HEK293T (cell line): ENCODE measurements around the gene MGRN1.

ENCODE experiments used
- CTCF ChIA-PET: fragments of 350-600 bp; formaldehyde crosslinking; extraction: SDS; loops from one replicate; lab custom pipeline; 2021; ENCODE audit warnings: antibody characterized with exemption, inconsistent platforms; lab: Yijun Ruan, JAX
- POLR2A ChIA-PET: fragments of 350-600 bp; formaldehyde crosslinking; extraction: SDS; loops from one replicate; lab custom pipeline; 2020; ENCODE audit warnings: antibody characterized with exemption, inconsistent platforms; lab: Yijun Ruan, JAX
- DNase-seq: peaks from one replicate; pipeline ENCODE4 v3.0.0; 2012; ENCODE audit warnings: mixed read lengths; ENCODE audit errors: extremely low spot score
- ARNT ChIP-seq: fragments of 450-650 bp; IDR thresholded peaks from 2 replicates; pipeline ENCODE4 v1.6.1; 2017; ENCODE audit warnings: mild to moderate bottlenecking
- BHLHE40 ChIP-seq: fragments of 450-650 bp; IDR thresholded peaks from 2 replicates; pipeline ENCODE4 v1.6.1; 2016; ENCODE audit warnings: mild to moderate bottlenecking, moderate library complexity, borderline replicate concordance
- CTBP1 ChIP-seq: fragments of 450-650 bp; IDR thresholded peaks from 2 replicates; pipeline ENCODE4 v1.6.1; 2016; ENCODE audit warnings: borderline replicate concordance
- ELF4 ChIP-seq: fragments of 450-650 bp; IDR thresholded peaks from 2 replicates; pipeline ENCODE4 v1.6.1; 2017; ENCODE audit warnings: antibody characterized with exemption
- FOXA1 ChIP-seq: fragments of 450-650 bp; IDR thresholded peaks from 2 replicates; pipeline ENCODE4 v1.6.1; 2016; ENCODE audit warnings: mild to moderate bottlenecking
- FOXK2 ChIP-seq: fragments of 450-650 bp; IDR thresholded peaks from 2 replicates; pipeline ENCODE4 v1.6.1; 2016; ENCODE audit warnings: mild to moderate bottlenecking
- FOXM1 ChIP-seq: fragments of 450-650 bp; IDR thresholded peaks from 2 replicates; pipeline ENCODE4 v1.6.1; 2017; ENCODE audit warnings: mild to moderate bottlenecking, borderline replicate concordance
- HDGF ChIP-seq: fragments of 450-650 bp; IDR thresholded peaks from 2 replicates; pipeline ENCODE4 v1.6.1; 2017; ENCODE audit warnings: antibody characterized with exemption, borderline replicate concordance
- L3MBTL2 ChIP-seq: fragments of 450-650 bp; conservative IDR thresholded peaks from 2 replicates; pipeline ENCODE4 v1.6.1; 2016; ENCODE audit warnings: mild to moderate bottlenecking
- LEF1 ChIP-seq: fragments of 450-650 bp; IDR thresholded peaks from 2 replicates; pipeline ENCODE4 v1.6.1; 2017; ENCODE audit warnings: mild to moderate bottlenecking, borderline replicate concordance
- NFRKB ChIP-seq: fragments of 450-650 bp; IDR thresholded peaks from 2 replicates; pipeline ENCODE4 v1.6.1; 2016; ENCODE audit warnings: mild to moderate bottlenecking, moderate library complexity
- SP1 ChIP-seq: fragments of 450-650 bp; IDR thresholded peaks from 2 replicates; pipeline ENCODE4 v1.6.1; 2017
- SUZ12 ChIP-seq: fragments of 450-650 bp; IDR thresholded peaks from 2 replicates; pipeline ENCODE4 v1.6.1; 2016; ENCODE audit warnings: mild to moderate bottlenecking
- TARDBP ChIP-seq: fragments of 450-650 bp; IDR thresholded peaks from 2 replicates; pipeline ENCODE4 v1.6.1; 2016
- ZNF384 ChIP-seq: fragments of 450-650 bp; IDR thresholded peaks from 2 replicates; pipeline ENCODE4 v1.6.1; 2016
- TF ChIP-seq, protein P1 (sequence below): fragments of 450-650 bp; IDR thresholded peaks from 2 replicates; pipeline ENCODE4 v1.6.1; 2016

The MGRN1 gene

DNA sequence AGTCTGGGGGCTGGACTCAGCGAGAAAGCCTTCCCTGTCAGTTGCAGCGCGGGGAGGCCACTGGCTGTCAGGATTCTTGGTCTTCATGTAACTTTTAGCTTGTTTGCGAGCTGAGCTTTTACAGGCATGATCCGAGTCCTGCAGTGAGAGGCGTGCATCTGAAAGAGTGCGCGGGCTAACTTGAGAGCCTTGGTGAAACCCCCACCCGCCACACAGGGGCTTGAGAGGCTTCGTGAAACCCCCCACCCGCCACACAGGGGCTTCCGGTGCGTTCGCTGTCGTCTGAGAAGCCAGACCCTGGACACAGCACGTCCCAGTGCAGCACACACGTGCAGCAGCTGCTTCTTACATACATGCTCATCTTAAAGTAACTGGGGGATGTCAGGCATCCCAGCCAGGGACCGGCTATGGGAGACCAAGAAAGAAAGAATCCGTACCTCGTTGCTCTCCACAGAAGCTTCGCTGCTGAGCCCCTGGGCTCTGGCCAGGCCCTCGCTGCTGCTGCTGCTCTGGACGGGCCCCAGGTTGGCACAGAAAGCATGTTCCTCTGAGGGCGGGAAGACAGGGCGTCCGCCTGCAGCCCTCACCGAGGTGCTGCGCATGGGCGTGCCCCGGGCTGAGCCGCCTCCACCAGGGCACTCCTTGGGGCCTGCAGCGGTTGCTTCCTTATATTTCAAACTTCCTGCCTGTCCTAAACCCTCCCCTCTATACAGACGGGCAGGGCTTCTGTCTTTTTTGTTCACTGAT, 76.5 kb downstream of the MGRN1 start:
- TF ChIP-seq, protein P1, sequence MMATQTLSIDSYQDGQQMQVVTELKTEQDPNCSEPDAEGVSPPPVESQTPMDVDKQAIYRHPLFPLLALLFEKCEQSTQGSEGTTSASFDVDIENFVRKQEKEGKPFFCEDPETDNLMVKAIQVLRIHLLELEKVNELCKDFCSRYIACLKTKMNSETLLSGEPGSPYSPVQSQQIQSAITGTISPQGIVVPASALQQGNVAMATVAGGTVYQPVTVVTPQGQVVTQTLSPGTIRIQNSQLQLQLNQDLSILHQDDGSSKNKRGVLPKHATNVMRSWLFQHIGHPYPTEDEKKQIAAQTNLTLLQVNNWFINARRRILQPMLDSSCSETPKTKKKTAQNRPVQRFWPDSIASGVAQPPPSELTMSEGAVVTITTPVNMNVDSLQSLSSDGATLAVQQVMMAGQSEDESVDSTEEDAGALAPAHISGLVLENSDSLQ = no peak
- no peak for TF ChIP-seq L3MBTL2
- TF ChIP-seq BHLHE40 = no peak
- no peak for TF ChIP-seq ZNF384
- TF ChIP-seq ELF4 = no peak
- no peak for TF ChIP-seq SP1
- no peak for TF ChIP-seq NFRKB
- TF ChIP-seq SUZ12 = no peak
- no peak for TF ChIP-seq CTBP1
- no peak for TF ChIP-seq HDGF
- no peak for TF ChIP-seq TARDBP
- TF ChIP-seq LEF1 = no peak
- TF ChIP-seq ARNT = no peak
- TF ChIP-seq FOXM1 = no peak
- no peak for TF ChIP-seq FOXK2
- no peak for TF ChIP-seq FOXA1
- POLR2A ChIA-PET = no interaction called here
- CTCF ChIA-PET = no interaction called here
- no peak for DNase-seq

DNA sequence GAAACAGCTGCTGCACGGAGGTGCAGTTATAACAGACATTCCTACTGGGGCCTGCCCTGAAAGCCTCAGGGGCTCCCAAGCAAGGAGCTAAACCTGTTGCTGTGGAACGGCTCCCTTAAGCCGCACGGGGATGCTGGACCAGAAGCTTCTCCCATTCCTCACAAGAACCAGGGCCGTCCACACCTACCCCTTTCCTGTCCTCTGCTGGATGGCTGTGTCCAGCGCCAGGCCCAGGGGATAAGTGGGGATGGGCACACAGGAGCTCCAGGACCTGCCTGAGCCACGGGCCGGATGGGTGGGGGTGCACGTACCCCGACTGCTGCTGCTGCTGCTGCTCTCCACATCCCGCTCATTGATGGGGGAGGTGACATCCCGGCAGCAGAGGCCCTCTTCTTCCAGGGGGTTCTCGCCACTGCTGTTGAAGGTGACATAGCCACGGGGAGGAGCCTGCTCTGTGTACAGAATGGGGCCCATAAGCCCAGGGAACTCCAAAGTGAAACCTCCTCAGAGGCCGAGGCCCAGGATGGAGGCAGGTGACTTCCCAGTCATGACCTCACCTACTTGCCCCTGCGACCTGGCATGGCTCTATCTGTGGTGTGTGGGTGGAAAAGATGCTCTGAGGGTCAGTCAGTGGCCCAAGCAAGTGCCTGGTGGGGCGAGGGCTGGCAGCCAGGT, 77.3 kb downstream of the MGRN1 start:
- no peak for DNase-seq
- POLR2A ChIA-PET = no interaction called here
- TF ChIP-seq FOXA1 (no peak), BHLHE40 (no peak), ARNT (no peak), NFRKB (no peak), SUZ12 (no peak), HDGF (no peak), FOXK2 (no peak), L3MBTL2 (no peak), LEF1 (no peak), ZNF384 (no peak), TARDBP (no peak), ELF4 (no peak), SP1 (no peak), FOXM1 (no peak)
- TF ChIP-seq, protein P1 = no peak
- CTCF ChIA-PET = no interaction called here

DNA sequence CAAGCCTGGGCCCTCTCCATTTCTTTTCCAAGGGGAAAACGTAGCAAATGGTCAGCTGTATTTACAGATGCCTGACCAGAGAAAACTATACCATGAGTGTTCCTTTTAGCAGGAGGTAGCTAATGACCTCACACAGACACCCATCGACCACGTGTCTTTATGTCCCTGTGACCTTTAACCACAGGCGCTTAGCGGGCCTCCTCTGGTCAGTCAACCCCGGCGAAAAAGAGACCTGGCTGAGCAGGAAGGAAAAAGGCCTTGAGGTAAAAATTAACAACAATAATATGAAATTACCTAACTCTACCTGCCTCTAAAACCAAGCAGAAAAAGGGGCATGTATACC, 77.8 kb downstream of the MGRN1 start:
- CTCF ChIA-PET = no interaction called here
- DNase-seq = no peak
- POLR2A ChIA-PET = no interaction called here
- no peak for TF ChIP-seq CTBP1
- TF ChIP-seq FOXM1 = no peak
- TF ChIP-seq NFRKB = no peak
- TF ChIP-seq, protein P1 = no peak
- no peak for TF ChIP-seq ZNF384
- no peak for TF ChIP-seq TARDBP
- no peak for TF ChIP-seq ARNT
- no peak for TF ChIP-seq FOXK2
- TF ChIP-seq FOXA1 = no peak
- no peak for TF ChIP-seq LEF1
- no peak for TF ChIP-seq ELF4
- TF ChIP-seq L3MBTL2 = no peak

DNA sequence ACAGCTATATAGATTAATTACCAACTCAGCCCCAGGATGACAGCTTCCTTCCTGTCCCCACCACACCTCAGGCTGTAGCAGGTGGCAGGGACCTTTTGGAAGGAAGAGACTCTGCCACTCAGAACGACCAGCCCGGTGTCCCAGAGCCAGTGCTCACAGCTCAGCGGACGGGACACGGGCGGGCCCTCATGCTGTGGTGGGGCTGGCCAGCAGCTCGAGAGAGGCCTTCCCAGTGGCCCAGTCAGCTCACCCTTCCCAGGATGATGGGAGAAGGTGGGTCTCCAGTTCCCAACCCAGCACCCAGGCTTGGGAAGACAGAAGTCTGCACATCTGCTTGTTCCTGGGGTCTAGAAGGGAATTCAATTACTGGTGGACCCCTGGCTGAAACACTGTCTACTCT, 79.3 kb downstream of the MGRN1 start:
- ChIA-PET CTCF (no interaction called here), POLR2A (no interaction called here)
- no peak for DNase-seq
- no peak for TF ChIP-seq ARNT
- TF ChIP-seq TARDBP = no peak
- no peak for TF ChIP-seq NFRKB
- no peak for TF ChIP-seq SP1
- TF ChIP-seq SUZ12 = no peak
- no peak for TF ChIP-seq LEF1
- TF ChIP-seq ELF4 = no peak
- TF ChIP-seq, protein P1 = no peak
- no peak for TF ChIP-seq HDGF
- no peak for TF ChIP-seq BHLHE40
- no peak for TF ChIP-seq FOXA1
- TF ChIP-seq L3MBTL2 = no peak
- TF ChIP-seq ZNF384 = no peak
- no peak for TF ChIP-seq FOXK2

DNA sequence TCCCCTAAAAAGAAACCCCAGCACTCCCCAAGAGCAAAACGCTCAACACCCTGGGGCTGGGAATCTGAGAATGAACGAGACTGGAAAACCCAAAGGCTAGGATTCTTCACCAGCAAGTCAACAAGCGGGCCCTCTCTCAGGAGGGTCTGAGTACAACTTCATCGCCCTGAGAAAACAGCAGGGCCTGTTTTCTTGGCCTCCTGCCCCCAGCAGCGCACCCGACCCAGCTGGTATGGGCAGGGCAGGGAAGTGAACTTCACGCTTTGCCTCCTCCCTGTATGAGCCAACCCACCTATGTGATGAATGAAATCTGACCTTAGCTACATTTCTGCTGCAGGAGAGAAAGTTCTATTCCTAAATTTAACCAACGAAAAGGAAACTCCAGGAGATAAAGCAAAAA, 79.9 kb downstream of the MGRN1 start:
- POLR2A ChIA-PET = no interaction called here

More for the DNA sequence above, 79.9 kb downstream of the MGRN1 start:
- TF ChIP-seq CTBP1 = no peak
- no peak for TF ChIP-seq FOXA1
- TF ChIP-seq LEF1 = no peak
- no peak for TF ChIP-seq FOXM1
- no peak for TF ChIP-seq FOXK2
- no peak for TF ChIP-seq TARDBP
- no peak for TF ChIP-seq BHLHE40
- TF ChIP-seq HDGF = no peak
- TF ChIP-seq ZNF384 = no peak
- TF ChIP-seq SUZ12 = no peak
- no peak for TF ChIP-seq NFRKB
- TF ChIP-seq ELF4 = no peak
- TF ChIP-seq L3MBTL2 = no peak
- TF ChIP-seq, protein P1 = no peak
- TF ChIP-seq SP1 = no peak
- TF ChIP-seq ARNT = no peak
- no peak for DNase-seq
- CTCF ChIA-PET = no interaction called here
